ENCODE measurements around the gene NINJ2.
"Not testable (repeated sequence)": the region's sequence is repeated elsewhere in the genome, so short reads cannot be mapped to it uniquely, and the experiment has no call there.

NINJ2 gene

GRCh38 chr12:639988-640387 lies 23.3 kb downstream of the NINJ2 start:
- FAIRE-seq, result no peak

GRCh38 chr12:639566-639965 lies 23.7 kb downstream of the NINJ2 start:
- FAIRE-seq, result no peak

- FAIRE-seq, result no peak
Measured at GRCh38 chr12:638953-639557, 24.2 kb downstream of the NINJ2 start.

GRCh38 chr12:636632-637031 lies 26.6 kb downstream of the NINJ2 start:
- FAIRE-seq, result no peak

- no peak for FAIRE-seq
Measured at GRCh38 chr12:633731-634130, 29.5 kb downstream of the NINJ2 start.

- FAIRE-seq, result no peak
Measured at GRCh38 chr12:632102-632696, 31.0 kb downstream of the NINJ2 start.

GRCh38 chr12:630656-631632 lies 32.3 kb downstream of the NINJ2 start:
- no peak for FAIRE-seq

- not testable (repeated sequence) for FAIRE-seq
Measured at GRCh38 chr12:628742-629078, 34.5 kb downstream of the NINJ2 start.

- no peak for FAIRE-seq
Measured at GRCh38 chr12:627863-628741, 35.1 kb downstream of the NINJ2 start.

GRCh38 chr12:627285-627684 lies 36.0 kb downstream of the NINJ2 start:
- FAIRE-seq, result no peak

GRCh38 chr12:625998-626397 lies 37.2 kb downstream of the NINJ2 start:
- FAIRE-seq, result no peak

GRCh38 chr12:623865-624372 lies 39.3 kb downstream of the NINJ2 start:
- no peak for FAIRE-seq

- no peak for FAIRE-seq
Measured at GRCh38 chr12:623172-623864, 39.9 kb downstream of the NINJ2 start.

GRCh38 chr12:622416-622815 lies 40.8 kb downstream of the NINJ2 start:
- no peak for FAIRE-seq

GRCh38 chr12:619346-619745 lies 43.9 kb downstream of the NINJ2 start:
- no peak for FAIRE-seq

- FAIRE-seq, result no peak
Measured at GRCh38 chr12:618605-619004, 44.6 kb downstream of the NINJ2 start.

GRCh38 chr12:617304-617915 lies 45.8 kb downstream of the NINJ2 start:
- FAIRE-seq, result no peak

GRCh38 chr12:615620-616019 lies 47.6 kb downstream of the NINJ2 start:
- no peak for FAIRE-seq

GRCh38 chr12:614411-614970 lies 48.8 kb downstream of the NINJ2 start:
- FAIRE-seq, result no peak

- no peak for FAIRE-seq
Measured at GRCh38 chr12:613996-614395, 49.2 kb downstream of the NINJ2 start.

- no peak for FAIRE-seq
Measured at GRCh38 chr12:612886-613285, 50.4 kb downstream of the NINJ2 start.
